ENCODE results near the gene TMEFF2. TPM values are rescaled to one million over a fixed set of nuclear protein-coding genes. Genes with fewer than 3 reads are reported as not detected.
"Not testable (repeated sequence)": the region's sequence is repeated elsewhere in the genome, so short reads cannot be mapped to it uniquely, and the experiment has no call there.

TMEFF2 gene
- total RNA-seq, 2 donors from 2014 or later: 0.24 to 0.37 TPM

DNA sequence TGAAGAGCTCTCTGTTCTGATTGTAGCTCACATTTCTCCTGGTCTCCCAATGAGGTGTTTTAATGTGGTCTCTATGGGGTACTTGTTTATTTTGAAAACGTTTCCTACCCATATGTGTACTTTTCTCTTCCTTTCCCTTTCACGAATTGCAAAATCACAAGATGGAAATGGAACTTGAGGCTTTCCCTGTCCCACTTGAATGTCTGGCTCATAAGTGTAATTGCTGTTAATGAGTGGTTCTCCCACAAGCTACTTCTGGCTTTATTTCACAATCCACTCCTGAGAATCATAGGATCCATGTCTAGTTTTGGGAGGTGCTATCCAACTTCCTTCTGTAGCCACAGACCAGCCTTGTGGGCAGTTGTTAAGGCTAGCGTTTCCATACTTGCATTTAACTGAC is 266.7 kb downstream of the TMEFF2 start:
- H3K9ac ChIP-seq (ENCODE audit: low read depth in 2 of 2, low read length in 2 of 2): no peak overlapping the region
- no peaks in the 10 kb centered on the region for H3K36me3 ChIP-seq
- no peak for DNase-seq
- no peaks in the 10 kb centered on the region for H3K9me3 ChIP-seq
- TF ChIP-seq, protein P1, sequence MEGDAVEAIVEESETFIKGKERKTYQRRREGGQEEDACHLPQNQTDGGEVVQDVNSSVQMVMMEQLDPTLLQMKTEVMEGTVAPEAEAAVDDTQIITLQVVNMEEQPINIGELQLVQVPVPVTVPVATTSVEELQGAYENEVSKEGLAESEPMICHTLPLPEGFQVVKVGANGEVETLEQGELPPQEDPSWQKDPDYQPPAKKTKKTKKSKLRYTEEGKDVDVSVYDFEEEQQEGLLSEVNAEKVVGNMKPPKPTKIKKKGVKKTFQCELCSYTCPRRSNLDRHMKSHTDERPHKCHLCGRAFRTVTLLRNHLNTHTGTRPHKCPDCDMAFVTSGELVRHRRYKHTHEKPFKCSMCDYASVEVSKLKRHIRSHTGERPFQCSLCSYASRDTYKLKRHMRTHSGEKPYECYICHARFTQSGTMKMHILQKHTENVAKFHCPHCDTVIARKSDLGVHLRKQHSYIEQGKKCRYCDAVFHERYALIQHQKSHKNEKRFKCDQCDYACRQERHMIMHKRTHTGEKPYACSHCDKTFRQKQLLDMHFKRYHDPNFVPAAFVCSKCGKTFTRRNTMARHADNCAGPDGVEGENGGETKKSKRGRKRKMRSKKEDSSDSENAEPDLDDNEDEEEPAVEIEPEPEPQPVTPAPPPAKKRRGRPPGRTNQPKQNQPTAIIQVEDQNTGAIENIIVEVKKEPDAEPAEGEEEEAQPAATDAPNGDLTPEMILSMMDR (IDR thresholded peaks at IDR 0.05): no peak
- H3K27me3 ChIP-seq: no peaks in the 10 kb centered on the region
- H3K27ac ChIP-seq: no peak overlapping the region
- no peaks in the 10 kb centered on the region for H3K4me1 ChIP-seq
- intact Hi-C loops (cut with DNase I): no loop called here
- no peak overlapping the region for H3K4me3 ChIP-seq

DNA sequence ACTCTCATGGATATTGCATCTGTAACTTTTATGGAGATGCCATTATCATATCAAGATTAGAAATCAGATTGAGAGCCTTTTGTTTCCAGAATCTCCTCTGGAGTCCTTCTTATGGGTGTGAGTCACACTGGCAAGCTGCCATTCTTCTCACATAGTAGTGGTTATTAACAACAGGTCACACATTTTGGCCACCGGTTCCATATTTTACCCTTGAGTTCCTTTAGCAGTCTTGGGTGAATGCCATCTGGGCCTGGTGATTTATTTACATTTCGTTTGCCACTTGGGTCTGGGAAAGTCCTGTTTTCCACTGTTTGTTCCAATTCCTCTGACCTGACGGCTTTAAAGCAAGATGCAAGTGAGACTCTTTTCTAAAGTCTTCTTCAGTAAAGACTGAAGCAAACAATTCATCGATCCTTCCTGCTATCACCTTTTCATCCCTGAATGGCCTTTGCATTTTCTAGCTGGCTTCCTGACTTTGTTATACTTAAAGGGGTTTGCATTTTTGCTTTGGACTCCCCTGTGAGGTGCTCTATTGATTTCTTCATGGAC is 267.3 kb downstream of the TMEFF2 start:
- Histone ChIP-seq H3K36me3 (no peaks in the 10 kb centered on the region), H3K9ac (ENCODE audit: low read depth in 2 of 2, low read length in 2 of 2) (no peak overlapping the region), H3K9me3 (no peaks in the 10 kb centered on the region), H3K4me3 (no peak overlapping the region), H3K4me1 (no peaks in the 10 kb centered on the region), H3K27ac (no peak overlapping the region), H3K27me3 (no peaks in the 10 kb centered on the region)
- DNase-seq: peak; percentile 60
- TF ChIP-seq, protein P1 (IDR thresholded peaks at IDR 0.05): no peak
- intact Hi-C loops (cut with DNase I): no loop called here

DNA sequence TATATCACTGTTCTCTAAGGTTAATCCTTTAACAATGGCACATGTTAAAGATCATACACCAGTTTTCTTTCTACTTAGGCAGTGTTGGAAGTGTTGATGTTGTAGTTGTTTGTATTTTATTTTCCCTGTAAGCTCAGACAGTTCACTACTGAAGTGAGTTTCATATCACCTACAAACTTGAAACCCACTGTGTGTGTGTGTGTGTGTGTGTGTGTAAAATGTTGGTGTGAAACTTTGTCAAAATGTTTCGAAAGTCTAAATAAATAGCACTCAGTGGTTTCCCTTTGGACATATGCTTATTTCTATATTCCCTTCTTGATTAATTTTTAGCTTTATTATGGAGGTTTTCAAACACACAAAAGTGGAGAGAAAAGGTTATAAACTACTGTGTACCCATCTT is 268.1 kb downstream of the TMEFF2 start:
- no peaks in the 10 kb centered on the region for H3K9me3 ChIP-seq
- TF ChIP-seq, protein P1 (IDR thresholded peaks at IDR 0.05): no peak
- H3K4me1 ChIP-seq: no peaks in the 10 kb centered on the region
- DNase-seq: no peak
- H3K27me3 ChIP-seq: no peaks in the 10 kb centered on the region
- no peak overlapping the region for H3K4me3 ChIP-seq
- intact Hi-C loops (cut with DNase I): no loop called here
- H3K27ac ChIP-seq: no peak overlapping the region
- H3K9ac ChIP-seq (ENCODE audit: low read depth in 2 of 2, low read length in 2 of 2): no peak overlapping the region
- no peaks in the 10 kb centered on the region for H3K36me3 ChIP-seq

DNA sequence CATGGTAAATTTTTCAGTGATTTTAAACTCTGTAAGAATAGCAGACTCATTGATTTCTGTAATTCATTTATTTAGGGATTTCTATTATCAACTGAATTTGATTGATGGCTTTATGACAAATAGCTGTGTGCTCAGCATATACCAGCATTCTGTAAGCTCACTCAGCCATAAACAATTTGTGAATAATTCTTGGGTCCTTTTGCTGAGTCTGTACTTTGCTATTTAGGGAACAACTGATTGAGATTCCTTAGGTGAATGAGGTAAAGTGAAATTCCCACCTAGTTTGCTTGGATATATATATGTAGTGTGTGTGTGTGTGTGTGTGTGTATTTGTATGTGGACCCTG is 271.1 kb downstream of the TMEFF2 start:
- no peak overlapping the region for H3K27ac ChIP-seq
- DNase-seq: no peak
- H3K36me3 ChIP-seq: no peaks in the 10 kb centered on the region
- intact Hi-C loops (cut with DNase I): no loop called here
- no peaks in the 10 kb centered on the region for H3K9me3 ChIP-seq
- no peaks in the 10 kb centered on the region for H3K27me3 ChIP-seq
- no peaks in the 10 kb centered on the region for H3K4me1 ChIP-seq
- no peak overlapping the region for H3K9ac ChIP-seq (ENCODE audit: low read depth in 2 of 2, low read length in 2 of 2)
- TF ChIP-seq, protein P1 (IDR thresholded peaks at IDR 0.05): no peak
- no peak overlapping the region for H3K4me3 ChIP-seq

DNA sequence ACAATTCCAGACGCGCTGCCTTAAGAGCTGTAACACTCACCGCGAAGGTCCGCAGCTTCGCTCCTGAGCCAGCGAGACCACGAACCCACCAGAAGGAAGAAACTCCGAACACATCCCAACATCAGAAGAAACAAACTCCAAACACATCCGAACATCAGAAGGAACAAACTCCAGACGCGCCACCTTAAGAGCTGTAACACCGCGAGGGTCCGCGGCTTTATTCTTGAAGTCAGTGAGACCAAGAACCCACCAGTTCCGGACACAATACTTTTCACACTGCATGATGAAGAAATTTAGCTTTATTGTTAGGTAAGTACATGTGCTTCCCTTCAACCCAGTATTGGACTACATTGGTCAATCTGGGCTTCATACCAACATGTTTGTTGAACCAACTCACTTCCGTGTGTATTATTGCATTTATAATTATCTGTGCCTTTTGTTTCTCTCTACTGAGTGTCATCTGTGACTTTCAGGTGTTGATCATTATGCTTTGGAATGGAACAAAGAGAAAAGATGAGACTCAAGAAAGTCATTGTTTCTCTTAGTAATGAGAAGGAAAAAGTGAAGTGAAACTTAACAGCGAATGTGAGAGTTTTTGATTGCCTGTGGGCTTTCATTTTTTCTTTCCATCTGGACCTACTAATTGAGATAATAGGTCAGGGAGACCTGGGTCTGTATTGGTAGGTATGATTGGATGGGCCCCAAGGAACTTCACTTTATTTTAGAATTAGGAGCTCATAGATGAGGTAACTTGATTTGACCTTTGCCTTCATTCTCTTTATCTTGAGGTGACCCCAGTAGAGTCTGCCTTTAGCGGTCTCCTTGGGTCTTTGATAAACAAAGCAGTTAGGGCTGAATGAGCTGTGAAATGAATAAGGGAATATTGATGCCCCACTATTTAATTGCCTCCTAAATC is 271.7 kb downstream of the TMEFF2 start:
- TF ChIP-seq, protein P1 (IDR thresholded peaks at IDR 0.05): no peak
- no peaks in the 10 kb centered on the region for H3K36me3 ChIP-seq
- intact Hi-C loops (cut with DNase I): no loop called here
- no peak overlapping the region for H3K9ac ChIP-seq (ENCODE audit: low read depth in 2 of 2, low read length in 2 of 2)
- no peak for DNase-seq
- H3K27me3 ChIP-seq: no peaks in the 10 kb centered on the region
- H3K4me3 ChIP-seq: no peak overlapping the region
- no peaks in the 10 kb centered on the region for H3K4me1 ChIP-seq
- no peak overlapping the region for H3K27ac ChIP-seq
- H3K9me3 ChIP-seq: no peaks in the 10 kb centered on the region

DNA sequence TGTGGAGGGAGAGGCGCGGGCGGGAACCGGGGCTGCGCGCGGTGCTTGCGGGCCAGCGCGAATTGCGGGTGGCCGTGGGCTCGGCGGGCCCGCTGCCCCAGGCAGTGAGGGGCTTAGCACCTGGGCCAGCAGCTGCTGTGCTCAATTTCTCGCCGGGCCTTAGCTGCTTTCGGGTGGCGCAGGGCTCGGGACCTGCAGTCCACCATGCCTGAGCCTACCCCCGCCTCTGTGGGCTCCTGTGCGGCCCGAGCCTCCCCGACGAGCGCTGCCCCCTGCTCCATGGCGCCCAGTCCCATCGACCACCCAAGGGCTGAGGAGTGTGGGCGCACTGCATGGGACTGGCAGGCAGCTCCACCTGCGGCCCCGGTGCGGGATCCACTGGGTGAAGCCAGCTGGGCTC is 273.1 kb downstream of the TMEFF2 start:
- H3K9me3 ChIP-seq; H3K4me3 ChIP-seq; H3K27me3 ChIP-seq; DNase-seq; H3K27ac ChIP-seq; H3K36me3 ChIP-seq; intact Hi-C loops (cut with DNase I); H3K9ac ChIP-seq (ENCODE audit: low read depth in 2 of 2, low read length in 2 of 2); H3K4me1 ChIP-seq: not testable (repeated sequence)

Data from colonic mucosa (tissue), 4 donors.